Astrocyte (in vitro differentiated cells and primary cell): Measurements from ENCODE around the gene CBX8. TPM values are rescaled to one million over a fixed set of nuclear protein-coding genes. Genes with fewer than 3 reads are reported as not detected.
A peak's percentile ranks its signal among the peaks of the same experiment; 100 is the strongest.

Experiments
- DNase-seq: peaks from one replicate; pipeline ENCODE4 v3.0.0-alpha.2; 2010; ENCODE audit warnings: low read depth
- FAIRE-seq: peaks from 2 replicates; lab custom pipeline; 2011; peaks lifted over from hg19 to GRCh38; lab: Jason Lieb, UNC
- H2AFZ ChIP-seq: 2 replicates; pipeline ENCODE4 v1.6.0; 2012; ENCODE audit warnings: low read depth, low read length, inconsistent platforms
- H3K27ac ChIP-seq: 2 replicates; pipeline ENCODE4 v1.5.1; 2011; ENCODE audit warnings: low read depth, low read length, inconsistent platforms
- H3K27me3 ChIP-seq: 2 replicates; pipeline ENCODE4 v1.6.0; 2011; ENCODE audit warnings: low read length, inconsistent platforms; ENCODE audit not compliant: insufficient read depth
- H3K36me3 ChIP-seq: 2 replicates; pipeline ENCODE4 v1.5.1; 2011; ENCODE audit warnings: low read length, inconsistent platforms; ENCODE audit not compliant: insufficient read depth
- H3K4me1 ChIP-seq: 2 replicates; pipeline ENCODE4 v1.5.1; 2011; ENCODE audit warnings: low read length, inconsistent platforms; ENCODE audit not compliant: insufficient read depth
- H3K4me2 ChIP-seq: 2 replicates; pipeline ENCODE4 v1.6.0; 2012; ENCODE audit warnings: low read length, inconsistent platforms
- H3K4me3 ChIP-seq: 2 replicates; pipeline ENCODE4 v1.5.1; 2011; ENCODE audit warnings: low read depth, mild to moderate bottlenecking, low read length, inconsistent platforms; ENCODE audit not compliant: insufficient read depth
- H3K79me2 ChIP-seq: 2 replicates; pipeline ENCODE4 v1.6.0; 2012; ENCODE audit warnings: mild to moderate bottlenecking, low read length, inconsistent platforms; ENCODE audit not compliant: insufficient read depth
- H3K9ac ChIP-seq: 2 replicates; pipeline ENCODE4 v1.6.0; 2012; ENCODE audit warnings: mild to moderate bottlenecking, low read length, inconsistent platforms
- H3K9me3 ChIP-seq: 2 replicates; pipeline ENCODE4 v1.5.1; 2012; ENCODE audit warnings: low read depth, mild to moderate bottlenecking, low read length, inconsistent platforms; ENCODE audit not compliant: insufficient read depth
- H4K20me1 ChIP-seq: 2 replicates; pipeline ENCODE4 v1.6.0; 2012; ENCODE audit warnings: low read length, inconsistent platforms; ENCODE audit not compliant: insufficient read depth
- H3K27ac Mint-ChIP-seq: one replicate; pipeline ENCODE4 v1.8.0; 2021; ENCODE audit warnings: mild to moderate bottlenecking, mixed read lengths; ENCODE audit not compliant: unreplicated experiment
- H3K27me3 Mint-ChIP-seq: one replicate; pipeline ENCODE4 v1.8.0; 2021; ENCODE audit warnings: low read depth, mixed read lengths; ENCODE audit not compliant: unreplicated experiment
- H3K36me3 Mint-ChIP-seq: one replicate; pipeline ENCODE4 v1.8.0; 2021; ENCODE audit warnings: low read depth, mixed read lengths; ENCODE audit not compliant: unreplicated experiment
- H3K4me1 Mint-ChIP-seq: one replicate; pipeline ENCODE4 v1.8.0; 2021; ENCODE audit warnings: low read depth, mixed read lengths; ENCODE audit not compliant: unreplicated experiment
- H3K4me3 Mint-ChIP-seq: one replicate; pipeline ENCODE4 v1.8.0; 2021; ENCODE audit warnings: mild to moderate bottlenecking, moderate library complexity, mixed read lengths; ENCODE audit not compliant: unreplicated experiment
- H3K9me3 Mint-ChIP-seq: one replicate; pipeline ENCODE4 v1.8.0; 2021; ENCODE audit warnings: mild to moderate bottlenecking, mixed read lengths; ENCODE audit not compliant: unreplicated experiment
- CTCF ChIP-seq: IDR thresholded peaks from 2 replicates; pipeline ENCODE4 v1.5.1; 2011; ENCODE audit warnings: low read depth, mild to moderate bottlenecking, inconsistent platforms, low read length, moderate library complexity; ENCODE audit not compliant: insufficient read depth
- EZH2 ChIP-seq: IDR thresholded peaks from 2 replicates; pipeline ENCODE4 v1.6.1; 2012; ENCODE audit warnings: mild to moderate bottlenecking, low read length, inconsistent platforms; ENCODE audit not compliant: insufficient read depth
- total RNA-seq: library from RNA; stranded (reverse); gene quantifications from 2 replicates; pipeline ENCODE4 v1.2.1, GENCODE V29; 2021

The CBX8 gene
- total RNA-seq, 1 donor from 2014 or later = 3.4 TPM

GRCh38 chr17:79803997-79804855, 7.3 kb upstream of the CBX8 start:
- Histone ChIP-seq H3K4me3 (no peak overlapping the region), H3K4me2 (peak overlapping the region; percentile 71), H2AFZ (peak overlapping the region; percentile 24), H4K20me1 (peaks cover 12% of the 10 kb centered on the region), H3K27me3 (peaks cover 97% of the 10 kb centered on the region), H3K9ac (no peak overlapping the region), H3K4me1 (peaks cover 17% of the 10 kb centered on the region), H3K36me3 (no peaks in the 10 kb centered on the region), H3K79me2 (no peaks in the 10 kb centered on the region), H3K9me3 (peaks cover 14% of the 10 kb centered on the region), H3K27ac (no peak overlapping the region)
- FAIRE-seq (no peak), DNase-seq (no peak)
- no peak overlapping the region for H3K4me3 Mint-ChIP-seq
- no peaks in the 10 kb centered on the region for H3K4me1 Mint-ChIP-seq
- peak overlapping the region; percentile 34 for H3K27ac Mint-ChIP-seq
- TF ChIP-seq EZH2 (peak; percentile 92), CTCF (no peak)
- H3K36me3 Mint-ChIP-seq = no peaks in the 10 kb centered on the region
- H3K27me3 Mint-ChIP-seq = peaks cover 80% of the 10 kb centered on the region
- H3K9me3 Mint-ChIP-seq = peaks cover 31% of the 10 kb centered on the region

- H3K27ac ChIP-seq = no peak overlapping the region
- H3K4me1 ChIP-seq = peaks cover 21% of the 10 kb centered on the region
- H3K4me2 ChIP-seq = no peak overlapping the region
- H4K20me1 ChIP-seq = peaks cover 12% of the 10 kb centered on the region
- Mint-ChIP-seq H3K9me3 (peaks cover 32% of the 10 kb centered on the region), H3K27ac (no peak overlapping the region), H3K4me1 (no peaks in the 10 kb centered on the region), H3K36me3 (no peaks in the 10 kb centered on the region), H3K27me3 (peaks cover 76% of the 10 kb centered on the region), H3K4me3 (no peak overlapping the region)
- H3K27me3 ChIP-seq = peaks cover 97% of the 10 kb centered on the region
- no peaks in the 10 kb centered on the region for H3K79me2 ChIP-seq
- H2AFZ ChIP-seq = no peak overlapping the region
- FAIRE-seq (no peak), DNase-seq (no peak)
- no peak overlapping the region for H3K4me3 ChIP-seq
- no peak overlapping the region for H3K9ac ChIP-seq
- peaks cover 14% of the 10 kb centered on the region for H3K9me3 ChIP-seq
- no peak for TF ChIP-seq CTCF
- peak; percentile 4 for TF ChIP-seq EZH2
- no peaks in the 10 kb centered on the region for H3K36me3 ChIP-seq
These were observed 6.6 kb upstream of the CBX8 start for GRCh38 chr17:79803421-79803996.
